K562 (cell line): Measurements from ENCODE around the gene UNC13A. TPM values are rescaled to one million over a fixed set of nuclear protein-coding genes. Genes with fewer than 3 reads are reported as not detected.
A peak's percentile ranks its signal among the peaks of the same experiment; 100 is the strongest.

Source experiments
- ATAC-seq: fragments of 200-7000 bp; cut with Tn5 transposase; 3 replicates; pipeline ENCODE4 v1.9.1; 2020; ENCODE audit warnings: moderate library complexity
- BruUV-seq: library from RNA; stranded (reverse); fragments of 400-500 nt; replicated peaks from 2 replicates; lab custom pipeline; 2021; lab: Mats Ljungman, UMichigan
- CTCF ChIA-PET: fragments of 300-600 bp; formaldehyde crosslinking; extraction: SDS; loops from one replicate; lab custom pipeline; 2021; ENCODE audit warnings: low intra/inter-chr PET ratio; lab: Yijun Ruan, JAX
- POLR2A ChIA-PET: fragments of 300-600, 350-650 bp; sonication (Branson Sonifier 250); formaldehyde crosslinking; extraction: SDS; loops from one replicate; lab custom pipeline; 2021; ENCODE audit warnings: antibody characterized with exemption, inconsistent platforms; lab: Yijun Ruan, JAX
- DNase-seq, 4 experiments: peaks; one replicate each; pipeline versions ENCODE4 v3.0.0 to v3.0.0-alpha.2; 2011 to 2018; ENCODE audit warnings: low spot score in 3 of 4, mixed read lengths in 3 of 4; ENCODE audit errors: extremely low read depth in 1 of 4
- FAIRE-seq: peaks from 2 replicates; lab custom pipeline; 2011; peaks lifted over from hg19 to GRCh38; lab: Jason Lieb, UNC
- H2AFZ ChIP-seq: 2 replicates; pipeline ENCODE4 v1.6.0; 2011; ENCODE audit warnings: low read depth, low read length, control low read depth, inconsistent platforms
- H3K27ac ChIP-seq: fragments of 200-600 bp; 3 replicates; pipeline ENCODE4 v1.8.0; 2011; ENCODE audit warnings: low read depth, mild to moderate bottlenecking, control low read depth, inconsistent platforms, low read length, moderate library complexity, mixed read lengths; ENCODE audit errors: extremely low read depth
- H3K27me3 ChIP-seq, 2 experiments: fragments of 300-600 bp in 1 of 2; 2 replicates in 1 of 2; 3 replicates in 1 of 2; pipeline versions ENCODE4 v1.6.0 to v1.8.0; 2011; ENCODE audit warnings: inconsistent platforms in 2 of 2, low read length in 2 of 2, mild to moderate bottlenecking in 1 of 2, mixed read lengths in 1 of 2, moderate library complexity in 1 of 2; ENCODE audit not compliant: control insufficient read depth in 2 of 2, insufficient read depth in 2 of 2
- H3K36me3 ChIP-seq: fragments of 300-600 bp; 3 replicates; pipeline ENCODE4 v1.8.0; 2011; ENCODE audit warnings: mild to moderate bottlenecking, low read length, inconsistent platforms; ENCODE audit not compliant: control insufficient read depth, insufficient read depth
- H3K4me1 ChIP-seq, 2 experiments: fragments of 200-600 bp in 1 of 2; replicated peaks in 1 of 2; 2 replicates in 1 of 2; 3 replicates in 1 of 2; pipeline versions ENCODE4 v1.5.1 to v1.8.0; 2011; ENCODE audit warnings: inconsistent platforms in 2 of 2, low read length in 2 of 2, mild to moderate bottlenecking in 1 of 2, mixed read lengths in 1 of 2, moderate library complexity in 1 of 2; ENCODE audit not compliant: control insufficient read depth in 2 of 2, insufficient read depth in 2 of 2
- H3K4me2 ChIP-seq: 2 replicates; pipeline ENCODE4 v1.6.1; 2011; ENCODE audit warnings: low read length, control low read depth, inconsistent platforms, mixed read lengths; ENCODE audit not compliant: insufficient read depth
- H3K4me3 ChIP-seq: fragments of 200-600 bp; sonication (generic), shearing (Covaris generic); 2 replicates; pipeline ENCODE4 v1.5.1; 2016; ENCODE audit warnings: control low read depth, inconsistent platforms
- H3K79me2 ChIP-seq: fragments of 200-600 bp; 3 replicates; pipeline ENCODE4 v1.8.0; 2011; ENCODE audit warnings: low read length, inconsistent platforms; ENCODE audit not compliant: control insufficient read depth, insufficient read depth
- H3K9ac ChIP-seq, 2 experiments: 2 replicates each; pipeline versions ENCODE4 v1.6.0 to v1.6.1; 2011; ENCODE audit warnings: low read depth in 2 of 2, low read length in 2 of 2, control low read depth in 1 of 2, inconsistent platforms in 1 of 2, mild to moderate bottlenecking in 1 of 2, mixed read lengths in 1 of 2; ENCODE audit not compliant: insufficient read depth in 1 of 2
- H3K9me1 ChIP-seq: one replicate; pipeline ENCODE4 v1.6.0; 2011; ENCODE audit warnings: inconsistent platforms, mild to moderate bottlenecking, low read length, moderate library complexity; ENCODE audit not compliant: control insufficient read depth, insufficient read depth
- H3K9me3 ChIP-seq: replicated peaks from 2 replicates; pipeline ENCODE4 v1.5.1; 2011; ENCODE audit warnings: low read depth, low read length, inconsistent platforms; ENCODE audit not compliant: control insufficient read depth, insufficient read depth
- H4K20me1 ChIP-seq: replicated peaks from 2 replicates; pipeline ENCODE4 v1.6.1; 2011; ENCODE audit warnings: low read length, inconsistent platforms, mixed read lengths; ENCODE audit not compliant: control insufficient read depth, insufficient read depth
- CTCF ChIP-seq, 3 experiments: IDR thresholded peaks in 2 of 3; conservative IDR thresholded peaks in 1 of 3; 2 replicates each; pipeline ENCODE4 v1.5.1; 2011 to 2012; ENCODE audit warnings: low read length in 3 of 3, mild to moderate bottlenecking in 3 of 3, control low read depth in 2 of 3, improper control_type of control experiment in 1 of 3, inconsistent platforms in 1 of 3, low read depth in 1 of 3, mixed read lengths in 1 of 3, moderate library complexity in 1 of 3; ENCODE audit not compliant: insufficient read depth in 2 of 3
- NCOA6 ChIP-seq: fragments of 450-650 bp; IDR thresholded peaks from 2 replicates; pipeline ENCODE4 v1.6.1; 2017; ENCODE audit warnings: mild to moderate bottlenecking
- VEZF1 ChIP-seq: fragments of 200-800 bp; sonication (Bioruptor generic); IDR thresholded peaks from 2 replicates; pipeline ENCODE4 v1.6.1; 2017; ENCODE audit warnings: missing genetic modification characterization, missing compliant biosample characterization
- WGBS: fragments of 100-300 bp; shearing (Covaris generic); methylation state at CpG from one replicate; pipeline ENCODE4 v1.1.6; 2016; ENCODE audit warnings: low coverage, mixed read lengths; ENCODE audit not compliant: insufficient coverage; ENCODE audit errors: missing lambda C conversion rate; 5-methylcytosine and 5-hydroxymethylcytosine counted together
- in situ Hi-C: fragments of 300-500 bp; cut with MboI; formaldehyde crosslinking; loops from 4 replicates; pipeline ENCODE4 v1.15.0; 2018; ENCODE audit warnings: inconsistent platforms, mixed read lengths
- intact Hi-C: fragments of 100-400 bp; cut with micrococcal nuclease; formaldehyde crosslinking; loops from 2 replicates; pipeline ENCODE4 v1.14.2; 2022
- polyA plus RNA-seq, 8 experiments: library from polyadenylated mRNA; depleted of rRNA in 4 of 8; stranded (reverse) in 5 of 8; unstranded in 3 of 8; fragments of >200 nt; fragmentation: Nextera tagmentation in 2 of 8; fragmentation: Illumina TruSeq in 1 of 8; extraction: Ambion mirVana in 2 of 8; extraction: Trizol in 1 of 8; gene quantifications; 2 replicates each; pipeline versions ENCODE4 v1.2.1 to v1.2.3, GENCODE V29; 2011 to 2014; ENCODE audit warnings: inconsistent platforms in 1 of 8, missing spikeins in 1 of 8
- total RNA-seq, 7 experiments: library from RNA; depleted of rRNA in 6 of 7; stranded (reverse); fragments of >200 nt in 6 of 7; fragmentation: Illumina TruSeq in 2 of 7; extraction: Trizol in 2 of 7; gene quantifications; 2 replicates each; pipeline versions ENCODE4 v1.2.1 to v1.2.3, GENCODE V29; 2011 to 2021; ENCODE audit warnings: low replicate concordance in 1 of 7

The UNC13A gene
- total and polyA plus RNA-seq, 9 of the 15 experiments (the other 6 are each of a cell fraction or from before 2014, with no cell fraction given) = 0.03 to 1.0 (median 0.25) TPM

GRCh38 chr19:17615889-17616685, 72.1 kb downstream of the UNC13A start (continued):
- TF ChIP-seq CTCF (IDR thresholded peaks at IDR 0.05 in 2 of 3, conservative IDR thresholded peaks at IDR 0.05 in 1 of 3; ENCODE audit: insufficient read depth in 2 of 3, low read depth in 1 of 3, low read length in 3 of 3) = 0 out of 6 replicates have a peak, but pooled peaks of 1 of the 3 experiments have one; percentile 9
- TF ChIP-seq, all 486 proteins: peak for 33

GRCh38 chr19:17614476-17614875, 73.7 kb downstream of the UNC13A start:
- ATAC-seq (no peak), DNase-seq (no peak), FAIRE-seq (no peak)
- no peak overlapping the region for H3K4me2 ChIP-seq
- CTCF ChIA-PET = no interaction called here
- H3K36me3 ChIP-seq = no peaks in the 10 kb centered on the region
- peaks cover 5 to 50% of the 10 kb centered on the region in 2 experiments; a peak in 4 of 5 replicates for H3K4me1 ChIP-seq
- POLR2A ChIA-PET = no interaction called here
- TF ChIP-seq VEZF1 (CRISPR knock-in tag) (peak; percentile 24; the same call in 1 of the 2 replicates), NCOA6 (no peak)
- peaks cover 5% of the 10 kb centered on the region for H4K20me1 ChIP-seq
- no peak overlapping the region for H2AFZ ChIP-seq
- no peaks in the 10 kb centered on the region for H3K9me3 ChIP-seq
- BruUV-seq = no TSS peak
- peaks cover 3% of the 10 kb centered on the region for H3K9me1 ChIP-seq
- in situ Hi-C loops (no loop called here), intact Hi-C loops (no loop called here)
- H3K79me2 ChIP-seq = no peaks in the 10 kb centered on the region
- no peak overlapping the region for H3K4me3 ChIP-seq
- no peak overlapping the region for H3K27ac ChIP-seq
- no peaks in the 10 kb centered on the region; a peak in 1 of 5 replicates for H3K27me3 ChIP-seq
- 57% methylated on average over 8 of the region's 12 CpGs for WGBS
- H3K9ac ChIP-seq = peak overlapping the region in 1 of 2 experiments; percentile 55; a peak in 1 of 4 replicates
